RPMI8226 (cell line): ENCODE measurements around the gene DERA.
"Not testable (repeated sequence)": the region's sequence is repeated elsewhere in the genome, so short reads cannot be mapped to it uniquely, and the experiment has no call there.

ENCODE experiments used
- DNase-seq: peaks from one replicate; pipeline ENCODE4 v3.0.0-alpha.2; 2015

Gene DERA

DNA sequence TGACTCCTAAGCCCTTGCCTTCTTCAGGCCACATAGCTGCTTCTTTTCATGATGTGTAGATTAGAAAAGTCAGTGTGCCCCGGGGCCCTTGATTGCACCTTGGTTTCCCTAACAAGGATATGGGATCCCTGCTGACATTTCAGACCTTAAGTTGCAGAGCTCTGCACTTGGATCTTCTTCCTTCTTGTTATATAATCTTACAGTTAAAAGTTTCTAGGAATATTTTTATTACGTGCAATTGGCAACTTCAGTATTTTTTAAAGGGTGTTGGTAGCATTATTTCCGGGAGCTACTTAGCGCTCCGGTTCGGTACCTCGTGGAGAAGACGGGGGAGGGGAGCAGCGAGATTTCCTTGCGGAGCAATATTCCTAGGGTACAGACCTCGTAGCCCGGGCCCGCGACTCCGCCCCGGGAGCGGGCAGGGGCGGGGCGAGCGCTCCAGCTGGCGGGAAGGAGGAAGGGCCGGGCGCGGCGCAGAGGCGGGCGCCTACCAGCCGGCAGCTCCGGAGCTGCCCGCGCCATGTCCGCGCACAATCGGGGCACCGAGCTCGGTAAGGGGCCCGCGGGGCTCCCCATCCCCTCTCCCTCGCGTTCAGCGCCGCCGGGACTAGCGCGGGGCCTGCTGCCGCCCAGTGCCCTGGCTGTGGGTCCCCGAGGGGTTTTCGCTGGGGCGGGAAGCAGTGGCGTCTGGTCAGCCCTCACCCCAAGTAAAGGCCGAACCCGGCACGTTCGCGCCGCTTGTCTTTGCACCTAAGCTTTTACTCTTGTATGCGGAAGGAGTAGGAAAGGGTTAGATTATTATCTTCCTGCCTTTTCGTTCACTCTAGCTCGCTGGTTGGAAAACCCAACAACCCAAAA is at the start of gene DERA:
TSS of gene DERA (plus strand) at position 469 of the 858 bp plus-strand sequence. CDS start at position 521, 52 bp downstream.
- peak; percentile 73 for DNase-seq

DNA sequence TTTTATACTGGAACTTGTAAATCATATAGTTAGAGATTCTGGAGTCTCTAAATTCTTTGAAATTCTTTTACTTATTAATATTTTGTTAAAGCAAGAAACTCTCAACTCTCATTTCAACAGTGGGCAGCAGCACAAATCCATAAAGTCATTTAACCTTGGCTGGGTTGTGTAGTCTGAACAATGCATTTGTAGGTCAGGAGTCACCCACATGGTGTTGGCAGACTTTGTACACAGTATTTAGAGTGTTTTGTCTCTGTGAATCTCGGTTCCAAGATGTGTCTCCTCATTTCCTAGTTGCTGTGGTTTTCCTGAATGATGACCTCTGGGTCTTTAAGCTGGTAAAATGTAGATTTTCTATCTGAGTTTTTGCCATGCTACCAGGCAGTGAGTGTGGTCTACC is 49.7 kb upstream of the DERA start:
- DNase-seq = no peak

DNA sequence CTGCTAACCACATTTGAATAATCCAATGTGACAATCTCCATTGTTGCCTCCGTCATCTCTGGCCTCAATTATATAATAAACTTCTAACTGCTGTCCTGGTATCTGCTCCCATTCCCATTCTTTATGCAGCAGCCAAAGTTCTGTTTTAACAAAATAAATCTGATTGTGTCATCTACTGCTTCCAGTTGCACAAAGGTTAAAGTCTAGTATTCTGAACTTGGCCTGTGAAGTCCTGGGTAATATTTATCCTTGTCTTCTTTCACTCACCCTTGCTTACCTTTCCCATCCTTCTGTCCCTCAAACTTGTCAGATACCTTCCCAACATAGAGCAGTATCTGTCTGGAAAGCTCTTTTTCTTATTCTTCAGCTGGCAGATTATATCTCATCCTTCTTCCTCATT is 48.3 kb upstream of the DERA start:
- DNase-seq = no peak

DNA sequence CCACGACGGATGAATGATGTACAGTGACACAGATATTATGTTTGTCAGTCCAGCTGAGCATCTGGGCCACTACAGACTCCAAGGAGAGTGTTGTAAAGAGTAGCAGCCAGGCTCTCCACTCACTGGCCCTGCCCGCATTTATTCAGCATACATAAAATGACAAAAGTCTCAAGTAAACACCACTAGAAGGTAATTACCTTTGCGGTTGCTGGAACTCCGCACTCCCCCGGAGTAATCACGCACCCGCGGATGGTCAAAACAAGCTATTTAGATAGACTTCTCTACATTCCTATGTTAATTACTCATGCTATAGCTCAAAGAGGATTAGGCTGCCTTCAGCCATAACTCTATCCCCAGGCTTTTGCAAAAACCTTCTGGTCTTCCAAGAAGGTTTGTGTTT is 47.8 kb upstream of the DERA start:
- no peak for DNase-seq

DNA sequence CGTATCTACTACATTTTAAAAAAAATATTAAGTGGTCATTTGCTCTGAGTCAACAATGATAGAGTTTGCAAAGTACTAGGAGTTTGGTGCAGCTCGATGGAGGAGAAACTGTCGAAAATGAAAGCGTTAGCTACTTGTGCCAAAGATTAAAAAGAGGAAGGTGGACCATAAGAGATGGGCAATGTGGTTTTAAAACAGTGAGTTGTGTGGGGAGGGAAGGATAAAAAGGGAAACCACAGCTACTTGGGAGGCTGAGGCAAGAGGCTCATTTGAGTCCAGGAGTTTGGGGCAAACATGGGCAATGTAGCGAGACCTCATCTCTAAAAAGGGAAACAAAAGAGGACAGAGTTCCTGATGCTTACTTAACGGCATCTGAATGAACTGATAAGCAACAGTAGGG is 47.1 kb upstream of the DERA start:
- peak; percentile 52 for DNase-seq

DNA sequence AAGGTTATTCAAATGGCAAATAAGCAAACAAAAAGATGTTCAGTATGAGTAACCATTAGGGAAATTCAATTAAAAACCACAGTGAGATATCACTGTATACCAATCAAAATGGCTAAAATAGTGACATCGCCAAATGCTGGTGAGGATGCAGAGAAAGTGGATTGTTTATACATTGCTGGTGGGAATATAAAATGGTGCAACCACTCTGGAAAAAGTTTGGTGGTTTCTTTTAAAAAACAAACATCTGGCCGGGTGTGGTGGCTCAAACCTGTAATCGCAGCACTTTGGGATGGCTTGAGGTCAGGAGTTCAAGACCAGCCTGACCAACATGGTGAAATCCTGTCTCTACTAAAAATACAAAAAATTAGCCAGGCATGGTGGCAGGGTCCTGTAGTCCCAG is 42.9 kb upstream of the DERA start:
- DNase-seq = no peak

DNA sequence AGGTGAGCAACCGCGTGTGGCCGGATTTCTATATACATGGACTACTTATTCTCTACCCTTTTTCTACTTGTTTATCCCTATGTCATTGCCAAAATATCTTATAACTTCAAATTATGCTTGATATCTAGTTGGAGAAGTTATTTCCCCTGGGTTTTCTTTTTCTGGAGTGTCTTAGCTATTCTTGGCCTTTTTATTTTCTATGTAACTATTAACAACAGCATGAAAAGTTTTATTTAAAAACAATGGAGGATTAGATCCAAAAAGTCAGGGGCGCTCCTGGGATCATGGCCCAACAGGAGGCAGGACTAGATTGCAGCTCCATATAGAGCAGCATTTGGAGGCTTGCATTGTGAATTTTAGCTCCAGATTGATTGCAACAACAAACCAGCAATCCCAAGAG is 37.6 kb upstream of the DERA start:
- no peak for DNase-seq

DNA sequence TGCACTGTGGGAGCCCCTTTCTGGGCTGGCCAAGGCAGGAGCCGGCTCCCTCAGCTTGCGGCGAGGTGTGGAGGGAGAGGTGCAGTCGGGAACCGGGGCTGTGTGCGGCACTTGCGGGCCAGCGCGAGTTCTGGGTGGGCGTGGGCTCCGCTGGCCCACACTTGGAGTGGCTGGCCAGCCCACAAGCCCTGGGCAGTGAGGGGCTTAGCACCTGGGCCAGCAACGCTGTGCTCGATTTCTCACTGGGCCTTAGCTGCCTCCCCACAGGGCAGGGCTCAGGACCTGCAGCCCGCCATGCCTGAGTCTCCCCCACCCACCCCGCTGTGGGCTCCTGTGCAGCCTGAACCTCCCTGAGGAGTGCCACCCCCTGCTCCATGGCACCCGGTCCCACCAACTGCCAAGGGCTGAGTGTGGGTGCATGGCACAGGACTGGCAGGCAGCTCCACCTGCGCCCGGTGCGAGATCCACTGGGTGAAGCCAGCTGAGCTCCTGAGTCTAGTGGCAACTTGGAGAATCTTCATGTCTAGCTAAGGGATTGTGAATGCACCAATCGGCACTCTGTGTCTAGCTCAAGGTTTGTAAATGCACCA is 36.5 kb upstream of the DERA start:
- DNase-seq = not testable (repeated sequence)

DNA sequence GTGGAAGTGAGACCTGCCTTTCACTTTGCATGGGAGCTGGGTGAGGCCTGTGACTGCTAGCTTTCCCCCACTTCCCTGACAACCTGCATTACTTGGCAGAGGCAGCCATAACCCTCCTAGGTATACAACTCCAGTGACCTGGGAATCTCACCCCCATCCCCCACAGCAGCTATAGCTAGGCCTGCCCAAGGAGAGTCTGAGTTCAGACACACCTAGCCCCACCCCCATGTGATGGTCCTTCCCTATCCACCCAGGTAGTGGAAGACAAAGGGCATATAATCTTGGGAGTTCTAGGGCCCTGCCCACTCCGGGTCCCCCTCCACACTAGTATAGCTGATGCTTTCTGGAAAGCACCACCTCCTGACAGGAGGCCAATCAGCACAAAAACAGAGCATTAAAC is 35.3 kb upstream of the DERA start:
- no peak for DNase-seq

DNA sequence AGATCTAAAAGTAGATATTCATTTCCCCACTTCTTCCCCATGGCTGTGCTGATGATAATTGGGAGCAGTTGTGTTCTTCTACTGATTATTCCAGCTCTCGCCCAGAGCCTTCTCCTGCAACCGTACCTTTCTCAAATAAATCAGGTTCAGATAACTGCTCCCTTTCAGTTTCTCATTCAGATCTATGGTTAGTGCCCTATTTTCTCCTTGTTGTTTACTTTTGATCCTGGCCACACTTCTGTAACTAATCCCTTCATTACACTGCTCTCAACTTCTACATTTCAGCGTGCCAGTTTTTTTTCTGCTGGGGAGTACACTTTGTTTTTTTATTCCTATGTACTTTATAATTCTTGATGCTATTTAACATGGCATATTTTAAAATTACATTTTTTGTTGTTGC is 31.7 kb upstream of the DERA start:
- no peak for DNase-seq

DNA sequence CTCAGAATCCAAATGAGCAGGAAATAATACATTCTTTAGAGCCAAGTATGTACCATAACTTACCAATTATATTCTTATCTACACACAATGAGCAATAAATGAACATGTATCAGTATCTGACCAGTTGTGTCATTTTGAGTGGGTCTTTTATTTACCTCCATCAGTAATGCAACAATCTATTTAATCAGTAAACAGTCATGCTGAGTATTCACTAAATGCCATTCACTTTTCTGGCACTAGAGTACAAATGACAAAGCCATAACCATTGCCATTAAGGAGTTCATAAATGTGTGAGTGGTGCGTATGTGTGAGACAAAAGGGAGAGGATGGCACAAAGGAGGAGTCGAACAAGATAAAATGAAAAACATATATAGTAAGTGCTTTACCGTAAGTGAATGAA is 30.4 kb upstream of the DERA start:
- DNase-seq = no peak

DNA sequence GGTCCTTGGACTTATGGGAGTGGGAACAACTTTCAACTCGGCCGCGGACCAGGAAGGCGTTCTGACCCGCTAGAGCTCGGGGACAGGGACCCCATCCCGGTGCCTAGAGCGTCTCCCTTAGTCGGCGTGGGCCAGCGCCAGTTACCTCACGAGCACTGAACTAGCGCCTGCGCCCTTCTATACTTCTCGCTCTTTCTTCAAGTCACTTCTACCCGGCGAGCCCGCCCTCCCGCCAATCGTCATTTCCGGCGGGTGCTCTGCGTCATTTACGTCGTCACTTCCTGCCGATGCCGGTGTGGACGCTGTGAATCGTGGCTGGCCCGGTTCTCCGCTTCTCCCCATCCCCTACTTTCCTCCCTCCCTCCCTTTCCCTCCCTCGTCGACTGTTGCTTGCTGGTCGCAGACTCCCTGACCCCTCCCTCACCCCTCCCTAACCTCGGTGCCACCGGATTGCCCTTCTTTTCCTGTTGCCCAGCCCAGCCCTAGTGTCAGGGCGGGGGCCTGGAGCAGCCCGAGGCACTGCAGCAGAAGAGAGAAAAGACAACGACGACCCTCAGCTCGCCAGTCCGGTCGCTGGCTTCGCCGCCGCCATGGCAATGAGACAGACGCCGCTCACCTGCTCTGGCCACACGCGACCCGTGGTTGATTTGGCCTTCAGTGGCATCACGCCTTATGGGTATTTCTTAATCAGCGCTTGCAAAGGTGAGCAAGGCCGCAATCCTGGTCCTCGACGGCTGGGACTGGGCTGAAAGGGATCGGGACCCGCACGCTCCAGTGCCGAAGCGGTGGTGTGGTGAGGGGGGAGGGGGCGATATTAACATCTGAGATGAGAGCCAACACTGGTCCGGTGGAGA is 28.8 kb upstream of the DERA start, which contains the start of gene STRAP:
TSS of gene STRAP (plus strand) at position 270 of the 854 bp plus-strand sequence. CDS start at position 591, 321 bp downstream.
- DNase-seq = peak; percentile 97

DNA sequence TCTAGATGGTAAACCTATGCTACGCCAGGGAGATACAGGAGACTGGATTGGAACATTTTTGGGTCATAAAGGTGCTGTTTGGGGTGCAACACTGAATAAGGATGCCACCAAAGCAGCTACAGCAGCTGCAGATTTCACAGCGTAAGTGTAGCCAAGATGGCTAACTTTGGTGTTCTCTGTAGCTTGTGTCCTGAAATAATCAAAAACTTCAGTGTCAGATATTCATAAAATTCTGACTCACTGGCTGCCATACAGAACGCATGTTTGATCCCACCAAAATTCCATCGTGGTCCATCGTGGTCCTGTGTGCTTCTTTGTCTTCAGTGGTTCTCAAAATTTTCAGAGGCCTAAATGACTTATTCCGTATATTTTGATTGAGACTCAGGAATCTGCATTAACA is 27.6 kb upstream of the DERA start:
- peak; percentile 8 for DNase-seq

DNA sequence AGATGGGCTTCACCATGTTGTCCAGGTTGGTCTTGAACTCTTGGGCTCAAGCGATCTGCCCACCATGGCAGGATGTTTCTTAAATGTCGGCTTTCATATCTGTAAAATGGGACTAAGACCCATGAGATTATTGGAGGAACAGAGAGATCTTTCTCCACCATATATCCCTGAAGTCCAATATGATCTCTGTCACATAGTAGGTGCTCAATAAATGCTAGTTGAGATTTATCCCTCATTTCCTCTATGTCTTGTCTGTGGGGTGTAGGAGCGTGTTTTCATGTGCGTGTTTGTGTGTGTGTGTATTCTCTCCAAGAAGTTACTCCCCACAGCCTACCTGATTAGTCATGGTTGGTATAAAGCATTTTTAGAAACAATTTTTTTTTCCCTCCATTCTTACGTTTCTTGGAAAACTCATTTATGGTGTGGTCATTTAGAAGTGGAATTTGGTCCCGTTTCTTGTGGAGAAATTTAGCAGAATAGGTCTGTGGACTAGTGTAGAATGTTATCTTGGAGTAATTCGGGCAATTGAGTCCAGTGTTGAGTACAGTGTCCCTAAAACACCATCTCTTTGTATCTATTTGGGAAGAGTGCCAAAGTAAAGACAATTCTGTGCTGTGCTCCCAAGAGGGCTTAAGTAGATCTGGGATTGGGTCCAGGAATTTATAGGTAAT is 24.6 kb upstream of the DERA start:
- no peak for DNase-seq

DNA sequence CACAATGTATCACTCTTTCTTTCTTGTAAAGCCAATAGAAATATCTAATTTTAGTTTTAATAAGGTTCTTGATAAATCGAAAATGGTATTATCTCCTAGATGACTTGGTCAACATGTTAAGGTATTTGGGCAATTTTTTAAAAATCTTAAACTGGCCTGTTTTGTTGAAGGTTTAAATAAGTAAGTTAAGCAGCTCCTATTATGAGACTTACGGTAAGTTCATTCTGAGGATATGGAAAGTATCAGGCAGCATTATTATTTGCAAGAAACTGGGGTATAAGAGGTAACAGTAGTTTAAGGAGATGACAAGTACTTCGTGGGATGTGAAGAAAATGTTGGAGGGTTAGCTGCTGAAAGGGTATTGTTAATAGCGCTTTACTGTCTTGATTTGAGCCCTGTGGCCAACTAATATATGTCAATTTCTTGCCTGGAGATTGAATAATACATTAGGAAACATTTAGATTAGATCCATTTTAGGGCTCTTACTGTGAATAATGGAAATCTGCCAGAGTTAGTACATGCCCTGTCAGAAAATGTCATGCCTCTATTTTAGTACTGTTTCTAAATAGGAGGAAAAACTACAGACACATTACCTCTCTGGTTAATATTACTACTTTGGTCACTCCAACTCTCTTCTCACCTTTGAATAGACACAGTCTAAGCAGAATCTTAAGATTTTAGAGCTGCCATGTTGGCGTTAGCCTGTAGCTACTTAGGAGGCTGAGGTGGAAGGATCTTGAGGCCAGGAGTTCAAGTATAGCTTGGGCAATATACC is 23.9 kb upstream of the DERA start:
- DNase-seq = no peak

DNA sequence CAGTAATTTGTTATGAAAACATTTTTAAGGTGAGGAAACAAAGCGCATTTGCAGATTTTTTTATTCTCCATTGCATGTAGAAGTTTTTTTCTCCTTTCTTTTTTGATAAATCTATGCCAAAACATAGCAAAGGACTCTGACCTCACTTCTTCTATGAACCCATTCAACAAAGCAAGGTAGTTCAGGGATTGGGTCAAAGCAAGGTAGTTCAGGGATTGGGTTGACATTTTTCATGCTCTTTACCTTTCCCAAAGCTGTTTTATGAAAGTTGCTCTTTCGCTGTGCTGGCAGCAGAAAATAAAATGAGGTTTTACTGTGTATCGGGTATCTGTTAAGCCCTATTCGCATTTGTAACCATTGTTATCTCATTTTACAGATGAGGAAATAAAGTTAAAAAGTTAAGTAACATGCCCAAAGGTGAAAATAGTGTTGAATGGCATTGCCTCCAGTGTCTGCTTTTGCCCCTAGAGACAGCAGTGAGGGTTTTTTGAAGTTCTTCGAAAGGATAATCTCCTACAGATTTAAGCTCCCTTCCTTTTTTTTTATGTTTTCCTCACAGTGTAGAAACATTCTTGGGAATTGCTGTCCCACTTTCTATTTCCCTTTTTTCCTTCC is 18.4 kb upstream of the DERA start:
- DNase-seq = no peak

DNA sequence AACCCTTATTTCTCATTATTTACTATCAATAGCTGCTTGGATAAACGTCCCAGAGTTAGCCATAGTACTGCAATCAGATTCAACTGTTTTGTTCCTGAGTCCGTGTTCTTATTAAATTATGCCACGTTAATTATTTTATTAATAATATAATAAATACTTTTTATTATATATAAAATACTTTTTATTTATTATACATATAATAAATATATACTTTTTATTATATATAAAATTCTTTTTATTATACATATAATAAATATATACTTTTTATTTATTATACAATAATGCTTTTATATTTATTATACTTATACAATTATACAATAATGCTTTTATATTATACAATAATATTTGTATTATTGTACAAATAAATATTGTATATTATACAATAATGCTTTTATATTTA is 17.9 kb upstream of the DERA start:
- no peak for DNase-seq

DNA sequence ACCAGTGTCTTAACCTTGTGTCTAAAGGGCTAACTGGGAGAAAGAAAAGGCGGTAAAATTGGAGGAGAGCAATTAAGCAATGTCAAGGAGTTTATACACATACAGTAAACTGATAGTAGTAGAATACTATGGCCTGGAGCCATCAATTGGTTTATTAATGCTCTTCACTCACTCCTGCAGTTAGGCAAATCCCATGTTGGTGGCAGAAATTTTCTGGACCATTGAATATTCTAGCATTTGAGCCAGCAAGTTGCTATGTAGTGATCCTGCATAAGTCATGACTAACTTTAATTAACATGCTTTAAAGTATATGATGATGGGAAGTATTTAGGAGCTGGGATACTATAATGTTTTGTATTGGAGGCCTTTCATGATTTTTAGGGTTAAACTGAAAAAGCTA is 14.3 kb upstream of the DERA start:
- DNase-seq = no peak

DNA sequence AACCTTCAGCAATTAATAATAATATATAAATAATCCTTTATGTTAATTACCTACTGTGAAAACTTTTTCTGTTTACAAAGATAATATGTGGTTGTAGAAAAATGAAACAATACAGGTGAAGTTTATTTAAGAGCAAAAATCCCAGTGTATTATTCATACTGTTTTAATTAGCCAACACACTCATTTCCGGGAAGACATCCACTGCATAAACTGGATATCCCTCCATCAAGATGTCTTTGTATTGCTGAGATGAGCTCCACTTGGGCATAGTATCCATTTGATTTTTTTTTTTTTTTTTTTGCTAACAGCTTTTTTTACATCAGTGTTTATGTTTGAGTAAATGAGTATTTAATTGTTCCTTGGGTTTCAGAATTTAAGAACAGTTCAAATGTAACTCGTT is 13.7 kb upstream of the DERA start:
- no peak for DNase-seq

DNA sequence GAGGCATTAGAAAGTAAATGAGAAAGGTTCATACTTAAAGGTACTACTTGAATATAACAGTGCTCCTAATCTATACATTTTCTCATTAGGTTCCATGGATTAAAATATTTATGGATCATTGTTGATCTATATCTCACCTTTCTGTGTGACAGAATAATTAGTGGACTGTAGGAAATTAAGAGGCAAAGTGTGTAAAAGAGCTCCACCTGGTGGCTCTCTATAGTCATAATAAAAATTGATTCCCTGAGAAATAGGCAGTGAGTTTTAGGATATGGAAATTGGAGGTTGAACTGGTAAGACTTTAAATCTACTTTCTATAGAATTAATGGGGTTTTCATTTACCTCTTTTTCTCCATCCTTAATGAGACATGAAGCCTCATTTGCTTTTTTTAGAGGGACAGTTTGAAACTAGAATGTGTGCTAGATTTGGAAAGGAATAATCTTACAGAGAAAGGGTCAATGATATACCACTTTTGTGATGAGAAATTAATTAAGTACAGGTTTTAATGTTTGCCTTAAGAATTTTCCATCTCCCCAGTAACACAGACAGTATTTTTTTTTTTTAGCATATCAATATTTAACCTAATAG is 11.8 kb upstream of the DERA start:
- peak; percentile 41 for DNase-seq

DNA sequence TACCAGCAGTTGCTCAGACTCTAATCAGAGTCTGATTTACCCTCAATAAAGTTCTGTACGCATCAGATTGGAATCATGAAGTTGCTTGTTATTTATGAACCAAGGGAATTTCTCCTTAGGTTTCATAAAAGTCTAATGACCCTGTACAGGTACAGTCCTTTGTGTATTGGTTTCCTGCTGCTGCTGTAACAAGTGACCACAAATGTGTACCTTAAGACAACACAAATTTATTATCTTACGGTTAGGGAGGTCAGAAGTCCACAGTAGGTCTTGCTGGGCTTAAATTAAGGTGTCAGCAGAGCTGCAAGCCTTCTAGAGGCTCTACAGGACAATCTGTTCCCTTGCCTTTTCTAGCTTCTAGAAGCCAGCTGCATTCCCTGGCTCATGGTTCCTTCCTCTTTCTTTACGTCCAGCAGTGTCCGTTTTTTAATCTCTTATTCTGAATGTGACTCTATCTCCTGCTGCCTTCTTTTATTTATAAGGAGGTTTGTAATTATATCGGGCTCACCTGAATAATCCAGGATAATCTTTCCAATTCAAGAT is 6.7 kb upstream of the DERA start:
- DNase-seq = no peak
